GM12865 (cell line): Measurements from ENCODE around the gene CAPZB.

Experiments
- DNase-seq: peaks from one replicate; pipeline ENCODE4 v3.0.0; 2010; ENCODE audit warnings: low read depth
- H3K4me3 ChIP-seq: 2 replicates; pipeline ENCODE4 v1.5.1; 2011; ENCODE audit warnings: mild to moderate bottlenecking, low read depth, low read length, control low read depth
- TF ChIP-seq, protein P1 (sequence below): IDR thresholded peaks from 2 replicates; pipeline ENCODE4 v1.5.1; 2011; ENCODE audit warnings: low read length, control low read depth, low read depth, inconsistent platforms; ENCODE audit not compliant: insufficient read depth; ENCODE audit errors: missing control alignments

Gene CAPZB

DNA sequence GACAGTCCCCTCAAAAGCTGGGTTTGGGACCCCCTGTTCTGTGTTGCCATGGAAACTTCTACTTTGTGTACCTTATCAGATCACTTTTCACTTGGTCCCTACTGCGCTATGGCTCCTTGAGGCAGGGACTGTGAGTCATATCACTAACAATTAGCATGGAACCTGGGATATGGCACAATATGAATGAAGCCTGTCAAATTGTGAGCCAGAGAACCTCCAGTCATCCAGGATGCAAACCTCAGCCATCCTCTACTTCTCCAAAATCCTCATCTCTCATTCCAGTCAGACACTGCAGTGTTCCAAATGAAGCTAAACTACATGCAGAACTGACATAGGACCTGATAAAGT lies 11.2 kb upstream of the CAPZB start:
- TF ChIP-seq, protein P1, sequence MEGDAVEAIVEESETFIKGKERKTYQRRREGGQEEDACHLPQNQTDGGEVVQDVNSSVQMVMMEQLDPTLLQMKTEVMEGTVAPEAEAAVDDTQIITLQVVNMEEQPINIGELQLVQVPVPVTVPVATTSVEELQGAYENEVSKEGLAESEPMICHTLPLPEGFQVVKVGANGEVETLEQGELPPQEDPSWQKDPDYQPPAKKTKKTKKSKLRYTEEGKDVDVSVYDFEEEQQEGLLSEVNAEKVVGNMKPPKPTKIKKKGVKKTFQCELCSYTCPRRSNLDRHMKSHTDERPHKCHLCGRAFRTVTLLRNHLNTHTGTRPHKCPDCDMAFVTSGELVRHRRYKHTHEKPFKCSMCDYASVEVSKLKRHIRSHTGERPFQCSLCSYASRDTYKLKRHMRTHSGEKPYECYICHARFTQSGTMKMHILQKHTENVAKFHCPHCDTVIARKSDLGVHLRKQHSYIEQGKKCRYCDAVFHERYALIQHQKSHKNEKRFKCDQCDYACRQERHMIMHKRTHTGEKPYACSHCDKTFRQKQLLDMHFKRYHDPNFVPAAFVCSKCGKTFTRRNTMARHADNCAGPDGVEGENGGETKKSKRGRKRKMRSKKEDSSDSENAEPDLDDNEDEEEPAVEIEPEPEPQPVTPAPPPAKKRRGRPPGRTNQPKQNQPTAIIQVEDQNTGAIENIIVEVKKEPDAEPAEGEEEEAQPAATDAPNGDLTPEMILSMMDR: no peak
- DNase-seq: no peak
- no peak overlapping the region for H3K4me3 ChIP-seq

DNA sequence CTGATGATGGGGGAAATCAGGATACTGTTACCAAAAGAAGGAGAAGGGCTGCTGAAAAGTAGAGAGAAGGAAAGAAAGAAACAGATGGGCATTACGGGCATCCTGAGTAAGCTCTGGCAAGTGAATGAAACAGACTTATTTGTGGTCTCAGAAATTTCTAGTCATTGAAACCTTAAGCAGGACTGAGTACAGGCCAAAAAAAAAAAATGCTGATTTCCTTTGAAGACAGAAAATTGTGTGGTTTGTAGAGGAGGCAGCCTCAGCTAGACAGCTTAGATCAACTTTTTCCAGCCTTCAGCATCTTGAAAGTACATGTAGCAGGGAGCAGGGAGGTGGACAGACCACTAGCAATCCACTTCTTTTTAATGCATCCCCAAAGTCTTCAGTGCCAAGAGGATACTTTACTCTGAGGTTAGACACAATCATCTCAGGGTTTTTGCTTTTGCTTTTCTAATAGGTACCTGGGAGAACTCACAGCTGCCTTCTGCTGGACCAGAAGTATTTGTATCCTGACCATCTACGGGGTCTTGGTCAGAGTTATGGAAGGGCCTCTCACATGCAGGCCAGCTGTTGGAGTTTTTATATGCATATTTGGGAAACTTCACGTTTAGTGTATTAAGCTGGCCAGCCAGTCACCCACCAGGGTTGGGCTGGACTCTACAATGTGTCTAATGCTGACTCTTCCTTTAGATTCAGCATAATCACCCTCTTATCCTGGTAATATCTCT lies 10.6 kb upstream of the CAPZB start:
- TF ChIP-seq, protein P1: no peak
- no peak for DNase-seq

DNA sequence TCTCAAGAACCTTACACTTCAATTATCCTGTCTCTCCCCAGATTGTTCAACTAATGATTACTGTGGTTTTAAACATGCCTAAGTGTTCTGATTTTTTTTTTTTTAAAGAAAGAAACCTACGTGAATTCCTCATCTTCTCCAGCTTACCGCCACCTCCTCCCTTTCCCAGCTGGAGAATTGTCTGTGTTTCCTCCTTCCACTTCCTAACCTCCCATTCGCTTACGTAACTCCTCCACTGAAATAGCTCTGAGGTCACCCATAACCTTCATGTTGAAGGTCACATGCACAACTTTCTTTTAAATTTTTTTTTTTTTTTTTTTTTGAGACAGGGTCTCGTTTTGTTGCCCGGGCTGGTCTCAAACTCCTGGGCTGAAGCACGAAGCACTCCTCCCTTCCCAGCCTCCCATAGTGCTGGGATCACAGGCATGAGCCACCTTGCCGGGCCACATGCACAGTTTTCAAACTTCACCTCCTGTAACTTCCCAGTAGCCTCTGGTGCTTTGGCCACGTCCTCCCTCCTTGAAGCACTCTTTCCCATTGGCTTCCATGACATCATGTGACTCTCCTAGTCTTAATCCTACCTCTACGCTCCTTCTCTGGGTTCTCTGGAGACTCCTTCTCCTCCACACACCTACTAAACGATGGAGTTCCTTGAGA lies 9.8 kb upstream of the CAPZB start:
- H3K4me3 ChIP-seq: no peak overlapping the region
- TF ChIP-seq, protein P1: no peak
- DNase-seq: no peak

More for the DNA sequence above, 10.6 kb upstream of the CAPZB start:
- H3K4me3 ChIP-seq: no peak overlapping the region

DNA sequence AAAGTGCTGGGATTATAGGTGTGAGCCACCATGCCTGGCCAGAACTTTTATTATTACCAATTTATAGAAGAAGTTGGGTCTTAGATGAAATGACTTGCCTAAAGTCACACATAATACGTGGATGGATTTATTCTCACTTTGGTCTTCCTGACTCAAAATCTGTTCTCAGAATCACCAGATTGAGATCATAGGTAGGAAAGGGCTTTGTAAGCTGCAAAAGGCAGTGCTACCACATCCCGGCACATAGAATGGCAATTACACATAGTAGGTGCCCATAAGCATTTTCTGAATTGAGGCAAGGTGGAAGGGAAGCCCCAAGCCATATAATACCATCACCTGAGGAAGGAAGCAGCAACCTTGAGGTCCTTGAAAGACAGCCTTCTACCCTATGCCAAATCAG lies 8.2 kb upstream of the CAPZB start:
- no peak for DNase-seq
- TF ChIP-seq, protein P1: no peak
- H3K4me3 ChIP-seq: no peak overlapping the region

DNA sequence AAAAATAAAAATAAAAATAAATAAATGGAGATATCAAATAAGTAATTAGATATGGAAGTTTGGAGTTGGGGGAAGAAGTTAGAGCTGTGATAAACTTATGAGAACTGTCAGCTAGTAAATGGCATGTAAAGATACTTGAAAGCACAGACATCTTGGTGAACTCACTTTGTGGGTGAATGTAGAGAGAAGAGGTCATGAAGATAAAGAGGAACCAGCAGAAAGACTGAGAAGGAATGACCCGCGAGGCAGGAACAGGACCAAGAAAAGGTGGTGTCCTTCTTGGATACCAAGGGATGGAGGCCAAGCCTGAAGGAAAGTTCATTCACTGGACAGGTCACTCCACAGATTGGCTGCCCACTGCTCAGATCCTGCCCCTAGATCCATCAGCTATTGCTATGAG lies 4.7 kb upstream of the CAPZB start:
- no peak for DNase-seq
- no peak overlapping the region for H3K4me3 ChIP-seq
- TF ChIP-seq, protein P1: no peak

DNA sequence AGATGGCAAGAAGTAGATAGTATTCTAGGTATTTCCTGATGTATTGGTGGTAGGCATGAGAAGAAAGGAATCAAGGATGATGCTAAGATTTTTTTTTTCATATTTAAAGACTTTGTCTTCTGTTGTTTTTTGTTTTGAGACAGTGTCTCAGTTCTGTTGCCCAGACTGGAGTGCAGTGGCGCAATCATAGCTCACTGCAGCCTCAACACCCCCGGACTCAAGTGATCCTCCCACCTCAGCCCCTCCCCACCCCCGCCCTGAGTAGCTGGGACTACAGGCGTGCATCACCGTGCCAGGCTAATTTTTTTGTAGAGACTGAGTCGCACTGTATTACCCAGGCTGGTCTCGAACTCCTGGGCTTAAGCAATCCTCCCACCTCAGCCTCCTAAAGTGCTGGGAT lies 2.8 kb upstream of the CAPZB start:
- TF ChIP-seq, protein P1: no peak
- no peak overlapping the region for H3K4me3 ChIP-seq
- no peak for DNase-seq
